ENCODE results near the gene EPAS1.

Gene EPAS1

GRCh38 chr2:46274586-46274985, 22.6 kb upstream of the EPAS1 start:
- DNase-seq: no peak
- H3K4me1 ChIP-seq (ENCODE audit: low read length): peaks cover 14% of the 10 kb centered on the region
- TF ChIP-seq EZH2phosphoT487 (IDR thresholded peaks at IDR 0.05; ENCODE audit: low read length): no peak
- TF ChIP-seq CTCF (IDR thresholded peaks at IDR 0.05; ENCODE audit: low read length): no peak
- TF ChIP-seq EZH2 (optimal IDR thresholded peaks at IDR 0.05; ENCODE audit: low read depth, low read length): no peak

GRCh38 chr2:46275995-46276394, 21.2 kb upstream of the EPAS1 start:
- Histone ChIP-seq H3K9me3 (replicated peaks; ENCODE audit: insufficient read depth, low read length) (no peaks in the 10 kb centered on the region), H3K4me1 (ENCODE audit: low read length) (peaks cover 9% of the 10 kb centered on the region), H3K36me3 (replicated peaks; ENCODE audit: insufficient read depth, low read length) (no peaks in the 10 kb centered on the region), H2AFZ (ENCODE audit: low read length) (no peak overlapping the region), H4K20me1 (ENCODE audit: insufficient read depth, low read length) (no peaks in the 10 kb centered on the region), H3K4me3 (ENCODE audit: low read length) (no peak overlapping the region), H3K27ac (ENCODE audit: low read length) (no peak overlapping the region), H3K4me2 (ENCODE audit: low read depth, low read length) (no peak overlapping the region), H3K9ac (ENCODE audit: low read length) (no peak overlapping the region), H3K9me2 (replicated peaks; ENCODE audit: insufficient read depth, low read length) (no peaks in the 10 kb centered on the region), H3F3A (ENCODE audit: insufficient read depth, low read length) (no peaks in the 10 kb centered on the region), H3K79me2 (ENCODE audit: low read length) (no peaks in the 10 kb centered on the region), H3K27me3 (replicated peaks; ENCODE audit: insufficient read depth, low read length) (no peaks in the 10 kb centered on the region)
- DNase-seq: no peak
- TF ChIP-seq CTCF (IDR thresholded peaks at IDR 0.05; ENCODE audit: low read length) (no peak), EZH2 (optimal IDR thresholded peaks at IDR 0.05; ENCODE audit: low read depth, low read length) (no peak), EZH2phosphoT487 (IDR thresholded peaks at IDR 0.05; ENCODE audit: low read length) (no peak)

More at GRCh38 chr2:46274586-46274985, 22.6 kb upstream of the EPAS1 start:
- H3K9me3 ChIP-seq (replicated peaks; ENCODE audit: insufficient read depth, low read length): no peaks in the 10 kb centered on the region
- H2AFZ ChIP-seq (ENCODE audit: low read length): no peak overlapping the region
- no peaks in the 10 kb centered on the region for H3K27me3 ChIP-seq (replicated peaks; ENCODE audit: insufficient read depth, low read length)
- no peak overlapping the region for H3K27ac ChIP-seq (ENCODE audit: low read length)
- H3F3A ChIP-seq (ENCODE audit: insufficient read depth, low read length): no peaks in the 10 kb centered on the region
- H3K4me3 ChIP-seq (ENCODE audit: low read length): no peak overlapping the region
- no peak overlapping the region for H3K9ac ChIP-seq (ENCODE audit: low read length)
- no peaks in the 10 kb centered on the region for H4K20me1 ChIP-seq (ENCODE audit: insufficient read depth, low read length)
- H3K9me2 ChIP-seq (replicated peaks; ENCODE audit: insufficient read depth, low read length): no peaks in the 10 kb centered on the region
- no peak overlapping the region for H3K4me2 ChIP-seq (ENCODE audit: low read depth, low read length)
- no peaks in the 10 kb centered on the region for H3K36me3 ChIP-seq (replicated peaks; ENCODE audit: insufficient read depth, low read length)
- no peaks in the 10 kb centered on the region for H3K79me2 ChIP-seq (ENCODE audit: low read length)

GRCh38 chr2:46276642-46277041, 20.6 kb upstream of the EPAS1 start:
- no peak for DNase-seq
- Histone ChIP-seq H3K4me2 (ENCODE audit: low read depth, low read length) (no peak overlapping the region), H3K27me3 (replicated peaks; ENCODE audit: insufficient read depth, low read length) (no peaks in the 10 kb centered on the region), H3K4me1 (ENCODE audit: low read length) (peaks cover 9% of the 10 kb centered on the region), H2AFZ (ENCODE audit: low read length) (no peak overlapping the region), H3K27ac (ENCODE audit: low read length) (no peak overlapping the region), H3K9me3 (replicated peaks; ENCODE audit: insufficient read depth, low read length) (no peaks in the 10 kb centered on the region), H3F3A (ENCODE audit: insufficient read depth, low read length) (no peaks in the 10 kb centered on the region), H3K36me3 (replicated peaks; ENCODE audit: insufficient read depth, low read length) (no peaks in the 10 kb centered on the region), H3K79me2 (ENCODE audit: low read length) (no peaks in the 10 kb centered on the region), H3K4me3 (ENCODE audit: low read length) (no peak overlapping the region), H3K9ac (ENCODE audit: low read length) (no peak overlapping the region), H3K9me2 (replicated peaks; ENCODE audit: insufficient read depth, low read length) (no peaks in the 10 kb centered on the region), H4K20me1 (ENCODE audit: insufficient read depth, low read length) (no peaks in the 10 kb centered on the region)
- TF ChIP-seq EZH2phosphoT487 (IDR thresholded peaks at IDR 0.05; ENCODE audit: low read length): no peak
- 0 out of 2 replicates have a peak, but pooled peaks have one; percentile 4 for TF ChIP-seq CTCF (IDR thresholded peaks at IDR 0.05; ENCODE audit: low read length)
- TF ChIP-seq EZH2 (optimal IDR thresholded peaks at IDR 0.05; ENCODE audit: low read depth, low read length): no peak

Data from MM.1S (cell line).